ENCODE results near the gene FBXW5. TPM values are rescaled to one million over a fixed set of nuclear protein-coding genes. Genes with fewer than 3 reads are reported as not detected.

Gene FBXW5
- total and polyA plus RNA-seq, 10 of the 15 experiments (the other 5 are each of a cell fraction or from before 2014, with no cell fraction given) = 0.21 to 97.3 (median 44.5) TPM

DNA sequence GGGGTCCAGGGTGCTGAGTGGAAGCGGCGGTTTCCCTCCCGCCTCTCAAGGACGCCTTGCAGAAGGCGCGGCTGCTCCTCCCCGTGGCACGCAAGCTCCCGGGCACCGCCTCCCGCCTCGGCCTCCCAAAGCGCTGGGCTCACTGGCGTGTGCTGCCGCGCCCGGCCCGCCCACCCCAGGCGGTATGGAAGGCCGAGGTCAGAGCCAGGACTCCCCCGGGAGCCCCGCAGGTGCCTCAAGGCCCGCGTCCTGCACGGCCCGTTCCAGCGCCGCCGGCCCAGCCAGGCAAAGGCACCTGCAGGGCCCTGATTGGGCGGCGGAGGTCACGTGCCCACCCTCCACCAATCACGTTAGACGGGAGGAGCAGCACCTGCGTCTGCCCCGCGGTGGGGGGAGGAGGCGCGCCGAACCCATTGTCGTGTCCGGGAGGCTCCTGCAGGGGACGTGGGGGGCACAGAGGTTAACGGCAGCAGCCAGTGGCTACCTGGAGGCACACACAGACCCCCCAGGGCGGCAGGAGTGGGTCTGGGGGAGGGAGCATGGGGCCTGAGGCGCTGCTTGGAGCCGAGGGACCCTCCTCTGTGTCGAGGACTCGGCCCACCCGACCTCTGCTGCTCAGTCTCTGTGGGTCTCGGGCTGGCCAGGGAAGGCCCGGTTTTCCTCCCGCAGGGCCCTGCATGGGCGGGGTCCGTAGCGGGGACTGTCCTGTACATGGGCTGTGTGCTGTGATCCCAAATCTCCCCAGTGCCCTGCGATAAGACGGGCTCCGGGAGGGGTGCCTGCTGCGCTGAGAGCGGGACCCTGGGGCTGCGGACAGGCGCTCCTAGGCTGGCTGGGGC, 5.5 kb upstream of the FBXW5 start (continued):
- TF ChIP-seq, protein P1, sequence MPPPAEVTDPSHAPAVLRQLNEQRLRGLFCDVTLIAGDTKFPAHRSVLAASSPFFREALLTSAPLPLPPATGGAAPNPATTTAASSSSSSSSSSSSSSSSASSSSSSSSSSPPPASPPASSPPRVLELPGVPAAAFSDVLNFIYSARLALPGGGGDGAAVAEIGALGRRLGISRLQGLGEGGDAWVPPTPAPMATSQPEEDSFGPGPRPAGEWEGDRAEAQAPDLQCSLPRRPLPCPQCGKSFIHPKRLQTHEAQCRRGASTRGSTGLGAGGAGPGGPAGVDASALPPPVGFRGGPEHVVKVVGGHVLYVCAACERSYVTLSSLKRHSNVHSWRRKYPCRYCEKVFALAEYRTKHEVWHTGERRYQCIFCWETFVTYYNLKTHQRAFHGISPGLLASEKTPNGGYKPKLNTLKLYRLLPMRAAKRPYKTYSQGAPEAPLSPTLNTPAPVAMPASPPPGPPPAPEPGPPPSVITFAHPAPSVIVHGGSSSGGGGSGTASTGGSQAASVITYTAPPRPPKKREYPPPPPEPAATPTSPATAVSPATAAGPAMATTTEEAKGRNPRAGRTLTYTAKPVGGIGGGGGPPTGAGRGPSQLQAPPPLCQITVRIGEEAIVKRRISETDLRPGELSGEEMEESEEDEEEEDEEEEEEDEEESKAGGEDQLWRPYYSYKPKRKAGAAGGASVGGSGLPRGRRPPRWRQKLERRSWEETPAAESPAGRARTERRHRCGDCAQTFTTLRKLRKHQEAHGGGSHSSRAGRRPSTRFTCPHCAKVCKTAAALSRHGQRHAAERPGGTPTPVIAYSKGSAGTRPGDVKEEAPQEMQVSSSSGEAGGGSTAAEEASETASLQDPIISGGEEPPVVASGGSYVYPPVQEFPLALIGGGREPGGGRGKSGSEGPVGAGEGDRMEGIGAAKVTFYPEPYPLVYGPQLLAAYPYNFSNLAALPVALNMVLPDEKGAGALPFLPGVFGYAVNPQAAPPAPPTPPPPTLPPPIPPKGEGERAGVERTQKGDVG (CRISPR knock-in tag; IDR thresholded peaks at IDR 0.05) = peak; percentile 34; the same call in 1 of the 2 replicates
- TF ChIP-seq EZH2 (IDR thresholded peaks at IDR 0.05; ENCODE audit: borderline replicate concordance, control insufficient read depth, low read depth, low read length) (no peak), BRCA1 (IDR thresholded peaks at IDR 0.05; ENCODE audit: low read depth, low read length) (no peak), DPF2 (IDR thresholded peaks at IDR 0.05) (0 out of 2 replicates have a peak, but pooled peaks have one; percentile 53), RCOR1 (conservative IDR thresholded peaks at IDR 0.05; ENCODE audit: low read depth, low read length) (no peak), MTA3 (IDR thresholded peaks at IDR 0.05; ENCODE audit: borderline replicate concordance, low read length) (no peak), NR2C2 (IDR thresholded peaks at IDR 0.05; ENCODE audit: borderline replicate concordance, control insufficient read depth, insufficient read length, low read depth) (no peak), IKZF1 (conservative IDR thresholded peaks at IDR 0.05) (peak; percentile 42; the same call in 1 of the 2 replicates), ESRRA (IDR thresholded peaks at IDR 0.05; ENCODE audit: low read length) (no peak), SMAD5 (IDR thresholded peaks at IDR 0.05; ENCODE audit: low read depth) (no peak), ATF7 (IDR thresholded peaks at IDR 0.05; ENCODE audit: low read depth) (no peak), IRF4 (IDR thresholded peaks at IDR 0.05; ENCODE audit: low read depth, low read length) (no peak), TARDBP (IDR thresholded peaks at IDR 0.05; ENCODE audit: borderline replicate concordance) (no peak), NFYB (IDR thresholded peaks at IDR 0.05; ENCODE audit: insufficient read depth, low read depth, low read length) (peak; percentile 98), JUNB (IDR thresholded peaks at IDR 0.05) (no peak), SRF (IDR thresholded peaks at IDR 0.05; ENCODE audit: low read depth in 2 of 2, low read length in 2 of 2) (no peak), NR2F1 (conservative IDR thresholded peaks at IDR 0.05) (peak; percentile 82), CHD4 (IDR thresholded peaks at IDR 0.05) (no peak)
- TF ChIP-seq, protein P2, sequence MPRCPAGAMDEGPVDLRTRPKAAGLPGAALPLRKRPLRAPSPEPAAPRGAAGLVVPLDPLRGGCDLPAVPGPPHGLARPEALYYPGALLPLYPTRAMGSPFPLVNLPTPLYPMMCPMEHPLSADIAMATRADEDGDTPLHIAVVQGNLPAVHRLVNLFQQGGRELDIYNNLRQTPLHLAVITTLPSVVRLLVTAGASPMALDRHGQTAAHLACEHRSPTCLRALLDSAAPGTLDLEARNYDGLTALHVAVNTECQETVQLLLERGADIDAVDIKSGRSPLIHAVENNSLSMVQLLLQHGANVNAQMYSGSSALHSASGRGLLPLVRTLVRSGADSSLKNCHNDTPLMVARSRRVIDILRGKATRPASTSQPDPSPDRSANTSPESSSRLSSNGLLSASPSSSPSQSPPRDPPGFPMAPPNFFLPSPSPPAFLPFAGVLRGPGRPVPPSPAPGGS (IDR thresholded peaks at IDR 0.05; ENCODE audit: borderline replicate concordance, insufficient read depth, low read depth, low read length, poor library complexity, severe bottlenecking) = no peak
- TF ChIP-seq, protein P3, sequence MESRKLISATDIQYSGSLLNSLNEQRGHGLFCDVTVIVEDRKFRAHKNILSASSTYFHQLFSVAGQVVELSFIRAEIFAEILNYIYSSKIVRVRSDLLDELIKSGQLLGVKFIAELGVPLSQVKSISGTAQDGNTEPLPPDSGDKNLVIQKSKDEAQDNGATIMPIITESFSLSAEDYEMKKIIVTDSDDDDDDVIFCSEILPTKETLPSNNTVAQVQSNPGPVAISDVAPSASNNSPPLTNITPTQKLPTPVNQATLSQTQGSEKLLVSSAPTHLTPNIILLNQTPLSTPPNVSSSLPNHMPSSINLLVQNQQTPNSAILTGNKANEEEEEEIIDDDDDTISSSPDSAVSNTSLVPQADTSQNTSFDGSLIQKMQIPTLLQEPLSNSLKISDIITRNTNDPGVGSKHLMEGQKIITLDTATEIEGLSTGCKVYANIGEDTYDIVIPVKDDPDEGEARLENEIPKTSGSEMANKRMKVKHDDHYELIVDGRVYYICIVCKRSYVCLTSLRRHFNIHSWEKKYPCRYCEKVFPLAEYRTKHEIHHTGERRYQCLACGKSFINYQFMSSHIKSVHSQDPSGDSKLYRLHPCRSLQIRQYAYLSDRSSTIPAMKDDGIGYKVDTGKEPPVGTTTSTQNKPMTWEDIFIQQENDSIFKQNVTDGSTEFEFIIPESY (IDR thresholded peaks at IDR 0.05) = no peak
- TF ChIP-seq, protein P4, sequence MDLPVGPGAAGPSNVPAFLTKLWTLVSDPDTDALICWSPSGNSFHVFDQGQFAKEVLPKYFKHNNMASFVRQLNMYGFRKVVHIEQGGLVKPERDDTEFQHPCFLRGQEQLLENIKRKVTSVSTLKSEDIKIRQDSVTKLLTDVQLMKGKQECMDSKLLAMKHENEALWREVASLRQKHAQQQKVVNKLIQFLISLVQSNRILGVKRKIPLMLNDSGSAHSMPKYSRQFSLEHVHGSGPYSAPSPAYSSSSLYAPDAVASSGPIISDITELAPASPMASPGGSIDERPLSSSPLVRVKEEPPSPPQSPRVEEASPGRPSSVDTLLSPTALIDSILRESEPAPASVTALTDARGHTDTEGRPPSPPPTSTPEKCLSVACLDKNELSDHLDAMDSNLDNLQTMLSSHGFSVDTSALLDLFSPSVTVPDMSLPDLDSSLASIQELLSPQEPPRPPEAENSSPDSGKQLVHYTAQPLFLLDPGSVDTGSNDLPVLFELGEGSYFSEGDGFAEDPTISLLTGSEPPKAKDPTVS (IDR thresholded peaks at IDR 0.05; ENCODE audit: low read depth, low read length) = no peak
